ENCODE data around the gene AACS.
"Not testable (repeated sequence)": the region's sequence is repeated elsewhere in the genome, so short reads cannot be mapped to it uniquely, and the experiment has no call there.

DNA sequence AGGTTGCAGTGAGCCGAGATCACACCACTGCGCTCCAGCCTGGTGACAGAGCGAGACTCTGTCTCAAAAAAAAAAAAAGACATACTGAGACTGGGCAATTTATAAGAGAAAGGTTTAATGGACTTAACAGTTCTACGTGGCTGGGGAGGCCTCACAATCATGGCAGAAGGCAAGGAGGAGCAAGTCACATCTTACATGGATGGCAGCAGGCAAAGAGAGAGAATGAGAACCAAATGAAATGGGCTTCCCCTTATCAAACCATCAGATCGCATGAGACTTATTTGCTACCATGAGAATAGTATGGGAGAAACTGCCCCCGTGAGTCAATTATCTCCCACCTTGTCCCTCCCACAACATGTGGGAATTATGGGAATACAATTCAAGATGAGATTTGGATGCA lies 47.4 kb downstream of the AACS start:
- TF ChIP-seq, protein P1, sequence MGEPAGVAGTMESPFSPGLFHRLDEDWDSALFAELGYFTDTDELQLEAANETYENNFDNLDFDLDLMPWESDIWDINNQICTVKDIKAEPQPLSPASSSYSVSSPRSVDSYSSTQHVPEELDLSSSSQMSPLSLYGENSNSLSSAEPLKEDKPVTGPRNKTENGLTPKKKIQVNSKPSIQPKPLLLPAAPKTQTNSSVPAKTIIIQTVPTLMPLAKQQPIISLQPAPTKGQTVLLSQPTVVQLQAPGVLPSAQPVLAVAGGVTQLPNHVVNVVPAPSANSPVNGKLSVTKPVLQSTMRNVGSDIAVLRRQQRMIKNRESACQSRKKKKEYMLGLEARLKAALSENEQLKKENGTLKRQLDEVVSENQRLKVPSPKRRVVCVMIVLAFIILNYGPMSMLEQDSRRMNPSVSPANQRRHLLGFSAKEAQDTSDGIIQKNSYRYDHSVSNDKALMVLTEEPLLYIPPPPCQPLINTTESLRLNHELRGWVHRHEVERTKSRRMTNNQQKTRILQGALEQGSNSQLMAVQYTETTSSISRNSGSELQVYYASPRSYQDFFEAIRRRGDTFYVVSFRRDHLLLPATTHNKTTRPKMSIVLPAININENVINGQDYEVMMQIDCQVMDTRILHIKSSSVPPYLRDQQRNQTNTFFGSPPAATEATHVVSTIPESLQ (CRISPR knock-in tag; IDR thresholded peaks at IDR 0.05): not testable (repeated sequence)
- TF ChIP-seq, protein P2, sequence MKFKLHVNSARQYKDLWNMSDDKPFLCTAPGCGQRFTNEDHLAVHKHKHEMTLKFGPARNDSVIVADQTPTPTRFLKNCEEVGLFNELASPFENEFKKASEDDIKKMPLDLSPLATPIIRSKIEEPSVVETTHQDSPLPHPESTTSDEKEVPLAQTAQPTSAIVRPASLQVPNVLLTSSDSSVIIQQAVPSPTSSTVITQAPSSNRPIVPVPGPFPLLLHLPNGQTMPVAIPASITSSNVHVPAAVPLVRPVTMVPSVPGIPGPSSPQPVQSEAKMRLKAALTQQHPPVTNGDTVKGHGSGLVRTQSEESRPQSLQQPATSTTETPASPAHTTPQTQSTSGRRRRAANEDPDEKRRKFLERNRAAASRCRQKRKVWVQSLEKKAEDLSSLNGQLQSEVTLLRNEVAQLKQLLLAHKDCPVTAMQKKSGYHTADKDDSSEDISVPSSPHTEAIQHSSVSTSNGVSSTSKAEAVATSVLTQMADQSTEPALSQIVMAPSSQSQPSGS (CRISPR knock-in tag; IDR thresholded peaks at IDR 0.05; ENCODE audit: borderline replicate concordance, low read depth): not testable (repeated sequence)
- TF ChIP-seq, protein P3, sequence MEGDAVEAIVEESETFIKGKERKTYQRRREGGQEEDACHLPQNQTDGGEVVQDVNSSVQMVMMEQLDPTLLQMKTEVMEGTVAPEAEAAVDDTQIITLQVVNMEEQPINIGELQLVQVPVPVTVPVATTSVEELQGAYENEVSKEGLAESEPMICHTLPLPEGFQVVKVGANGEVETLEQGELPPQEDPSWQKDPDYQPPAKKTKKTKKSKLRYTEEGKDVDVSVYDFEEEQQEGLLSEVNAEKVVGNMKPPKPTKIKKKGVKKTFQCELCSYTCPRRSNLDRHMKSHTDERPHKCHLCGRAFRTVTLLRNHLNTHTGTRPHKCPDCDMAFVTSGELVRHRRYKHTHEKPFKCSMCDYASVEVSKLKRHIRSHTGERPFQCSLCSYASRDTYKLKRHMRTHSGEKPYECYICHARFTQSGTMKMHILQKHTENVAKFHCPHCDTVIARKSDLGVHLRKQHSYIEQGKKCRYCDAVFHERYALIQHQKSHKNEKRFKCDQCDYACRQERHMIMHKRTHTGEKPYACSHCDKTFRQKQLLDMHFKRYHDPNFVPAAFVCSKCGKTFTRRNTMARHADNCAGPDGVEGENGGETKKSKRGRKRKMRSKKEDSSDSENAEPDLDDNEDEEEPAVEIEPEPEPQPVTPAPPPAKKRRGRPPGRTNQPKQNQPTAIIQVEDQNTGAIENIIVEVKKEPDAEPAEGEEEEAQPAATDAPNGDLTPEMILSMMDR (IDR thresholded peaks at IDR 0.05): not testable (repeated sequence)
- not testable (repeated sequence) for TF ChIP-seq IRF2 (CRISPR knock-in tag; IDR thresholded peaks at IDR 0.05; ENCODE audit: borderline replicate concordance, low read depth); NFYB (CRISPR knock-in tag; conservative IDR thresholded peaks at IDR 0.05; ENCODE audit: low read depth); ZNF121 (CRISPR knock-in tag; IDR thresholded peaks at IDR 0.05); CREB1 (CRISPR knock-in tag; IDR thresholded peaks at IDR 0.05); ZNF263 (CRISPR knock-in tag; IDR thresholded peaks at IDR 0.05; ENCODE audit: low read depth)
- TF ChIP-seq, protein P4, sequence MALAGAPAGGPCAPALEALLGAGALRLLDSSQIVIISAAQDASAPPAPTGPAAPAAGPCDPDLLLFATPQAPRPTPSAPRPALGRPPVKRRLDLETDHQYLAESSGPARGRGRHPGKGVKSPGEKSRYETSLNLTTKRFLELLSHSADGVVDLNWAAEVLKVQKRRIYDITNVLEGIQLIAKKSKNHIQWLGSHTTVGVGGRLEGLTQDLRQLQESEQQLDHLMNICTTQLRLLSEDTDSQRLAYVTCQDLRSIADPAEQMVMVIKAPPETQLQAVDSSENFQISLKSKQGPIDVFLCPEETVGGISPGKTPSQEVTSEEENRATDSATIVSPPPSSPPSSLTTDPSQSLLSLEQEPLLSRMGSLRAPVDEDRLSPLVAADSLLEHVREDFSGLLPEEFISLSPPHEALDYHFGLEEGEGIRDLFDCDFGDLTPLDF (CRISPR knock-in tag; IDR thresholded peaks at IDR 0.05): not testable (repeated sequence)
- TF ChIP-seq, protein P5, sequence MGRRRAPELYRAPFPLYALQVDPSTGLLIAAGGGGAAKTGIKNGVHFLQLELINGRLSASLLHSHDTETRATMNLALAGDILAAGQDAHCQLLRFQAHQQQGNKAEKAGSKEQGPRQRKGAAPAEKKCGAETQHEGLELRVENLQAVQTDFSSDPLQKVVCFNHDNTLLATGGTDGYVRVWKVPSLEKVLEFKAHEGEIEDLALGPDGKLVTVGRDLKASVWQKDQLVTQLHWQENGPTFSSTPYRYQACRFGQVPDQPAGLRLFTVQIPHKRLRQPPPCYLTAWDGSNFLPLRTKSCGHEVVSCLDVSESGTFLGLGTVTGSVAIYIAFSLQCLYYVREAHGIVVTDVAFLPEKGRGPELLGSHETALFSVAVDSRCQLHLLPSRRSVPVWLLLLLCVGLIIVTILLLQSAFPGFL (CRISPR knock-in tag; IDR thresholded peaks at IDR 0.05; ENCODE audit: borderline replicate concordance): not testable (repeated sequence)
- TF ChIP-seq, protein P6, sequence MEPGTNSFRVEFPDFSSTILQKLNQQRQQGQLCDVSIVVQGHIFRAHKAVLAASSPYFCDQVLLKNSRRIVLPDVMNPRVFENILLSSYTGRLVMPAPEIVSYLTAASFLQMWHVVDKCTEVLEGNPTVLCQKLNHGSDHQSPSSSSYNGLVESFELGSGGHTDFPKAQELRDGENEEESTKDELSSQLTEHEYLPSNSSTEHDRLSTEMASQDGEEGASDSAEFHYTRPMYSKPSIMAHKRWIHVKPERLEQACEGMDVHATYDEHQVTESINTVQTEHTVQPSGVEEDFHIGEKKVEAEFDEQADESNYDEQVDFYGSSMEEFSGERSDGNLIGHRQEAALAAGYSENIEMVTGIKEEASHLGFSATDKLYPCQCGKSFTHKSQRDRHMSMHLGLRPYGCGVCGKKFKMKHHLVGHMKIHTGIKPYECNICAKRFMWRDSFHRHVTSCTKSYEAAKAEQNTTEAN (CRISPR knock-in tag; IDR thresholded peaks at IDR 0.05): not testable (repeated sequence)
- TF ChIP-seq, protein P7, sequence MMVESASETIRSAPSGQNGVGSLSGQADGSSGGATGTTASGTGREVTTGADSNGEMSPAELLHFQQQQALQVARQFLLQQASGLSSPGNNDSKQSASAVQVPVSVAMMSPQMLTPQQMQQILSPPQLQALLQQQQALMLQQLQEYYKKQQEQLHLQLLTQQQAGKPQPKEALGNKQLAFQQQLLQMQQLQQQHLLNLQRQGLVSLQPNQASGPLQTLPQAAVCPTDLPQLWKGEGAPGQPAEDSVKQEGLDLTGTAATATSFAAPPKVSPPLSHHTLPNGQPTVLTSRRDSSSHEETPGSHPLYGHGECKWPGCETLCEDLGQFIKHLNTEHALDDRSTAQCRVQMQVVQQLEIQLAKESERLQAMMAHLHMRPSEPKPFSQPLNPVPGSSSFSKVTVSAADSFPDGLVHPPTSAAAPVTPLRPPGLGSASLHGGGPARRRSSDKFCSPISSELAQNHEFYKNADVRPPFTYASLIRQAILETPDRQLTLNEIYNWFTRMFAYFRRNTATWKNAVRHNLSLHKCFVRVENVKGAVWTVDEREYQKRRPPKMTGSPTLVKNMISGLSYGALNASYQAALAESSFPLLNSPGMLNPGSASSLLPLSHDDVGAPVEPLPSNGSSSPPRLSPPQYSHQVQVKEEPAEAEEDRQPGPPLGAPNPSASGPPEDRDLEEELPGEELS (CRISPR knock-in tag; IDR thresholded peaks at IDR 0.05): not testable (repeated sequence)
- TF ChIP-seq, protein P8, sequence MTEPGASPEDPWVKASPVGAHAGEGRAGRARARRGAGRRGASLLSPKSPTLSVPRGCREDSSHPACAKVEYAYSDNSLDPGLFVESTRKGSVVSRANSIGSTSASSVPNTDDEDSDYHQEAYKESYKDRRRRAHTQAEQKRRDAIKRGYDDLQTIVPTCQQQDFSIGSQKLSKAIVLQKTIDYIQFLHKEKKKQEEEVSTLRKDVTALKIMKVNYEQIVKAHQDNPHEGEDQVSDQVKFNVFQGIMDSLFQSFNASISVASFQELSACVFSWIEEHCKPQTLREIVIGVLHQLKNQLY (CRISPR knock-in tag; IDR thresholded peaks at IDR 0.05): not testable (repeated sequence)

Data from WTC11 (cell line).